Activated CD8-positive, alpha-beta T cell treated with anti-CD3 and anti-CD28 coated beads, Interleukin-2, amount 10 ng/mL, durations not matched to agents 7 days and 5 days (primary cell): ENCODE results near the gene TNRC18. TPM values are rescaled to one million over a fixed set of nuclear protein-coding genes. Genes with fewer than 3 reads are reported as not detected.
A peak's percentile ranks its signal among the peaks of the same experiment; 100 is the strongest.
"Not testable (repeated sequence)": the region's sequence is repeated elsewhere in the genome, so short reads cannot be mapped to it uniquely, and the experiment has no call there.

ENCODE experiments used
- ATAC-seq: fragments of 150-1000 bp; cut with Tn5 transposase; one replicate; pipeline ENCODE4 v1.10.0; 2021; ENCODE audit warnings: moderate library complexity
- CTCF ChIA-PET: fragments of 350-600 bp; sonication (Branson Sonifier 250); formaldehyde crosslinking; loops from one replicate; lab custom pipeline; 2021; ENCODE audit warnings: antibody characterized with exemption; lab: Charles Lee
- POLR2A ChIA-PET: fragments of 350-600 bp; sonication (Branson Sonifier 250); formaldehyde crosslinking; loops from one replicate; lab custom pipeline; 2021; ENCODE audit warnings: antibody characterized with exemption; lab: Charles Lee
- DNase-seq: peaks from one replicate; pipeline ENCODE4 v3.0.0-alpha.2; 2020
- H3K27ac Mint-ChIP-seq: one replicate; pipeline ENCODE4 v1.8.0; 2021; ENCODE audit warnings: mild to moderate bottlenecking, mixed read lengths
- H3K27me3 Mint-ChIP-seq: one replicate; pipeline ENCODE4 v1.8.0; 2021; ENCODE audit warnings: low read depth, mixed read lengths
- H3K36me3 Mint-ChIP-seq: one replicate; pipeline ENCODE4 v1.8.0; 2021; ENCODE audit warnings: low read depth, mixed read lengths
- H3K4me1 Mint-ChIP-seq: one replicate; pipeline ENCODE4 v1.8.0; 2021; ENCODE audit warnings: low read depth, mixed read lengths
- H3K4me3 Mint-ChIP-seq: one replicate; pipeline ENCODE4 v1.8.0; 2021; ENCODE audit warnings: mild to moderate bottlenecking, mixed read lengths
- H3K9me3 Mint-ChIP-seq: one replicate; pipeline ENCODE4 v1.8.0; 2022; ENCODE audit warnings: mixed read lengths; ENCODE audit not compliant: insufficient read depth
- total RNA-seq, 2 experiments: library from RNA; stranded (reverse); gene quantifications; one replicate each; pipeline ENCODE4 v1.2.3, GENCODE V29; 2021

TNRC18 gene
- total RNA-seq, 2 experiments from 2014 or later: 46.1 to 52.1 TPM

GRCh38 chr7:5303061-5303460 is 120.6 kb downstream of the TNRC18 start:
- Mint-ChIP-seq H3K36me3 (no peaks in the 10 kb centered on the region), H3K9me3 (no peaks in the 10 kb centered on the region), H3K27ac (no peak overlapping the region), H3K4me1 (no peaks in the 10 kb centered on the region), H3K27me3 (no peaks in the 10 kb centered on the region), H3K4me3 (no peak overlapping the region)
- ChIA-PET POLR2A (no interaction called here), CTCF (no interaction called here)
- ATAC-seq: no peak
- DNase-seq: no peak

- ChIA-PET CTCF (no interaction called here), POLR2A (no interaction called here)
- no peaks in the 10 kb centered on the region for H3K27me3 Mint-ChIP-seq
- no peak overlapping the region for H3K4me3 Mint-ChIP-seq
- no peaks in the 10 kb centered on the region for H3K9me3 Mint-ChIP-seq
- DNase-seq (no peak), ATAC-seq (no peak)
- no peaks in the 10 kb centered on the region for H3K4me1 Mint-ChIP-seq
- no peak overlapping the region for H3K27ac Mint-ChIP-seq
- H3K36me3 Mint-ChIP-seq: no peaks in the 10 kb centered on the region
These were observed 121.1 kb downstream of the TNRC18 start for GRCh38 chr7:5302577-5302976.

GRCh38 chr7:5300366-5300765 is 123.3 kb downstream of the TNRC18 start:
- no peak for DNase-seq
- no peaks in the 10 kb centered on the region for H3K9me3 Mint-ChIP-seq
- H3K27me3 Mint-ChIP-seq: peaks cover 6% of the 10 kb centered on the region
- POLR2A ChIA-PET: interaction anchor here (1.2 kb wide), 1 partner anchor 15 kb away, joined by 3 read pairs; no protein-coding TSS in a partner anchor
- peaks cover 14% of the 10 kb centered on the region for H3K4me1 Mint-ChIP-seq
- no peak overlapping the region for H3K27ac Mint-ChIP-seq
- CTCF ChIA-PET: no interaction called here
- H3K36me3 Mint-ChIP-seq: no peaks in the 10 kb centered on the region
- no peak overlapping the region for H3K4me3 Mint-ChIP-seq
- ATAC-seq: no peak

GRCh38 chr7:5296611-5297226 is 126.9 kb downstream of the TNRC18 start:
- ChIA-PET POLR2A (no interaction called here), CTCF (interaction anchor here (1.5 kb wide), 1 partner anchor 12 kb away, joined by 3 read pairs; no protein-coding TSS in a partner anchor)
- Mint-ChIP-seq H3K36me3 (no peaks in the 10 kb centered on the region), H3K4me3 (peak overlapping the region; percentile 65), H3K27me3 (peaks cover 10% of the 10 kb centered on the region), H3K9me3 (no peaks in the 10 kb centered on the region), H3K4me1 (peaks cover 14% of the 10 kb centered on the region), H3K27ac (peak overlapping the region; percentile 60)
- DNase-seq: peak; percentile 79
- ATAC-seq: peak; percentile 92

- H3K27ac Mint-ChIP-seq: no peak overlapping the region
- no peaks in the 10 kb centered on the region for H3K36me3 Mint-ChIP-seq
- CTCF ChIA-PET: interaction anchor here (1.5 kb wide), 1 partner anchor 11 kb away, joined by 3 read pairs; no protein-coding TSS in a partner anchor
- peaks cover 10% of the 10 kb centered on the region for H3K27me3 Mint-ChIP-seq
- ATAC-seq (peak; percentile 10), DNase-seq (peak; percentile 32)
- POLR2A ChIA-PET: no interaction called here
- H3K4me3 Mint-ChIP-seq: no peak overlapping the region
- peaks cover 14% of the 10 kb centered on the region for H3K4me1 Mint-ChIP-seq
- no peaks in the 10 kb centered on the region for H3K9me3 Mint-ChIP-seq
These were observed 127.5 kb downstream of the TNRC18 start for GRCh38 chr7:5296015-5296610.

- CTCF ChIA-PET: no interaction called here
- Mint-ChIP-seq H3K9me3 (no peaks in the 10 kb centered on the region), H3K36me3 (no peaks in the 10 kb centered on the region), H3K27ac (no peak overlapping the region), H3K4me3 (no peak overlapping the region), H3K27me3 (peaks cover 10% of the 10 kb centered on the region), H3K4me1 (peaks cover 14% of the 10 kb centered on the region)
- ATAC-seq: no peak
- DNase-seq: no peak
- POLR2A ChIA-PET: no interaction called here
These were observed 128.3 kb downstream of the TNRC18 start for GRCh38 chr7:5295039-5296014.

- Mint-ChIP-seq H3K4me3 (no peak overlapping the region), H3K27me3 (peaks cover 10% of the 10 kb centered on the region), H3K36me3 (no peaks in the 10 kb centered on the region), H3K4me1 (peaks cover 14% of the 10 kb centered on the region), H3K9me3 (no peaks in the 10 kb centered on the region), H3K27ac (no peak overlapping the region)
- ATAC-seq (no peak), DNase-seq (no peak)
- POLR2A ChIA-PET: no interaction called here
- CTCF ChIA-PET: no interaction called here
These were observed 129.3 kb downstream of the TNRC18 start for GRCh38 chr7:5294169-5294987.

- CTCF ChIA-PET, ATAC-seq, H3K27me3 Mint-ChIP-seq, H3K36me3 Mint-ChIP-seq, H3K4me1 Mint-ChIP-seq, H3K4me3 Mint-ChIP-seq, POLR2A ChIA-PET, H3K27ac Mint-ChIP-seq, DNase-seq, H3K9me3 Mint-ChIP-seq: not testable (repeated sequence)
These were observed 131.8 kb downstream of the TNRC18 start for GRCh38 chr7:5291711-5292335.

GRCh38 chr7:5291301-5291700 is 132.3 kb downstream of the TNRC18 start:
- H3K27me3 Mint-ChIP-seq: peaks cover 8% of the 10 kb centered on the region
- POLR2A ChIA-PET: no interaction called here
- CTCF ChIA-PET: no interaction called here

GRCh38 chr7:5289355-5289754 is 134.3 kb downstream of the TNRC18 start:
- ATAC-seq: no peak
- DNase-seq: no peak
- ChIA-PET POLR2A (no interaction called here), CTCF (no interaction called here)
- Mint-ChIP-seq H3K4me1 (no peaks in the 10 kb centered on the region), H3K27me3 (peaks cover 4% of the 10 kb centered on the region), H3K27ac (no peak overlapping the region), H3K4me3 (no peak overlapping the region), H3K9me3 (no peaks in the 10 kb centered on the region), H3K36me3 (no peaks in the 10 kb centered on the region)

More at GRCh38 chr7:5291301-5291700, 132.3 kb downstream of the TNRC18 start:
- ATAC-seq: no peak
- no peak overlapping the region for H3K4me3 Mint-ChIP-seq
- H3K27ac Mint-ChIP-seq: no peak overlapping the region
- no peaks in the 10 kb centered on the region for H3K36me3 Mint-ChIP-seq
- no peak for DNase-seq
- peaks cover 5% of the 10 kb centered on the region for H3K4me1 Mint-ChIP-seq
- no peaks in the 10 kb centered on the region for H3K9me3 Mint-ChIP-seq

- H3K36me3 Mint-ChIP-seq, CTCF ChIA-PET, H3K27me3 Mint-ChIP-seq, ATAC-seq, DNase-seq, H3K27ac Mint-ChIP-seq, H3K4me1 Mint-ChIP-seq, H3K9me3 Mint-ChIP-seq, POLR2A ChIA-PET, H3K4me3 Mint-ChIP-seq: not testable (repeated sequence)
These were observed 135.1 kb downstream of the TNRC18 start for GRCh38 chr7:5288560-5288959.
